GM12878 (cell line): ENCODE data around the gene INVS. TPM values are rescaled to one million over a fixed set of nuclear protein-coding genes. Genes with fewer than 3 reads are reported as not detected.
"Not testable (repeated sequence)": the region's sequence is repeated elsewhere in the genome, so short reads cannot be mapped to it uniquely, and the experiment has no call there.

Source experiments
- ATAC-seq: fragments of 200-7000 bp; cut with Tn5 transposase; 3 replicates; pipeline ENCODE4 v1.9.1; 2020; ENCODE audit warnings: mild to moderate bottlenecking, moderate library complexity
- BruUV-seq: library from RNA; stranded (reverse); fragments of 400-500 nt; replicated peaks from 2 replicates; lab custom pipeline; 2021; lab: Mats Ljungman, UMichigan
- CTCF ChIA-PET: fragments of 300-600 bp; sonication (Branson Sonifier 250); formaldehyde crosslinking; extraction: SDS; loops from one replicate; lab custom pipeline; 2021; ENCODE audit warnings: inconsistent platforms; lab: Yijun Ruan, JAX
- POLR2A ChIA-PET: fragments of 350-600 bp; formaldehyde crosslinking; extraction: SDS; loops from one replicate; lab custom pipeline; 2021; ENCODE audit warnings: inconsistent platforms; lab: Charles Lee
- RAD21 ChIA-PET: fragments of 300-600 bp; sonication (Branson Sonifier 250); formaldehyde crosslinking; loops from one replicate; lab custom pipeline; 2023; ENCODE audit warnings: antibody characterized with exemption; ENCODE audit not compliant: unreplicated experiment; lab: Charles Lee
- SMC1A ChIA-PET: fragments of 300-600 bp; sonication (Branson Sonifier 250); formaldehyde crosslinking; loops from one replicate; lab custom pipeline; 2023; ENCODE audit not compliant: unreplicated experiment, uncharacterized antibody; lab: Charles Lee
- DNase-seq: peaks from one replicate; pipeline ENCODE4 v3.0.0-alpha.2; 2011; ENCODE audit warnings: low read depth, low spot score
- FAIRE-seq: peaks from 3 replicates; lab custom pipeline; 2011; peaks lifted over from hg19 to GRCh38; lab: Jason Lieb, UNC
- H2AFZ ChIP-seq: 2 replicates; pipeline ENCODE4 v1.6.0; 2011; ENCODE audit warnings: low read depth, low read length, control low read depth; ENCODE audit not compliant: control insufficient read depth
- H3K27ac ChIP-seq: 2 replicates; pipeline ENCODE4 v1.5.1; 2011; ENCODE audit warnings: control low read depth; ENCODE audit not compliant: control insufficient read depth, insufficient read depth
- H3K27me3 ChIP-seq, 2 experiments: replicated peaks in 1 of 2; 2 replicates each; pipeline versions ENCODE4 v1.6.0 to v1.6.1; 2011; ENCODE audit warnings: low read length in 1 of 2; ENCODE audit not compliant: control insufficient read depth in 2 of 2, insufficient read depth in 2 of 2
- H3K36me3 ChIP-seq, 2 experiments: 2 replicates each; pipeline ENCODE4 v1.5.1; 2011; ENCODE audit warnings: low read length in 1 of 2; ENCODE audit not compliant: control insufficient read depth in 2 of 2, insufficient read depth in 2 of 2
- H3K4me1 ChIP-seq: 2 replicates; pipeline ENCODE4 v1.6.1; 2011; ENCODE audit warnings: mild to moderate bottlenecking, low read length, moderate library complexity, mixed read lengths; ENCODE audit not compliant: control insufficient read depth, insufficient read depth
- H3K4me2 ChIP-seq: 2 replicates; pipeline ENCODE4 v1.6.0; 2011; ENCODE audit warnings: control low read depth; ENCODE audit not compliant: control insufficient read depth, insufficient read depth
- H3K4me3 ChIP-seq: fragments of 200-600 bp; sonication (generic); 2 replicates; pipeline ENCODE4 v1.5.1; 2016
- H3K79me2 ChIP-seq: 2 replicates; pipeline ENCODE4 v1.6.0; 2011; ENCODE audit warnings: low read length; ENCODE audit not compliant: control insufficient read depth, insufficient read depth
- H3K9ac ChIP-seq: 2 replicates; pipeline ENCODE4 v1.8.0; 2011; ENCODE audit warnings: low read length, control low read depth, mixed read lengths; ENCODE audit not compliant: control insufficient read depth, insufficient read depth
- H3K9me3 ChIP-seq: replicated peaks from 3 replicates; pipeline ENCODE4 v1.5.1; 2011; ENCODE audit warnings: mild to moderate bottlenecking, low read length; ENCODE audit not compliant: control insufficient read depth, insufficient read depth
- H4K20me1 ChIP-seq: 2 replicates; pipeline ENCODE4 v1.6.0; 2011; ENCODE audit not compliant: control insufficient read depth, insufficient read depth
- HDAC6 ChIP-seq: fragments of 200-600 bp; sonication (generic); IDR thresholded peaks from one replicate; pipeline ENCODE4 v1.8.0; 2017; ENCODE audit warnings: antibody characterized with exemption; ENCODE audit not compliant: unreplicated experiment
- MYC ChIP-seq: IDR thresholded peaks from 2 replicates; pipeline ENCODE4 v1.6.1; 2011; ENCODE audit warnings: mild to moderate bottlenecking, low read length, moderate library complexity, inconsistent platforms; ENCODE audit not compliant: insufficient read depth, insufficient replicate concordance, insufficient read length, severe bottlenecking
- PAX8 ChIP-seq: fragments of 450-650 bp; IDR thresholded peaks from 2 replicates; pipeline ENCODE4 v1.6.1; 2017; ENCODE audit warnings: mild to moderate bottlenecking, moderate library complexity
- SMAD1 ChIP-seq: fragments of 450-650 bp; IDR thresholded peaks from 2 replicates; pipeline ENCODE4 v1.6.1; 2018; ENCODE audit warnings: mild to moderate bottlenecking, low read depth; ENCODE audit not compliant: partially characterized antibody
- STAT1 ChIP-seq: fragments of 450-650 bp; conservative IDR thresholded peaks from 2 replicates; pipeline ENCODE4 v1.6.1; 2014; ENCODE audit warnings: antibody characterized with exemption, mild to moderate bottlenecking
- WGBS: methylation state at CpG from one replicate; pipeline ENCODE4 v1.1.6; 2016; ENCODE audit warnings: low lambda C conversion rate; ENCODE audit not compliant: insufficient replicate concordance, insufficient coverage; ENCODE audit errors: missing lambda C conversion rate; 5-methylcytosine and 5-hydroxymethylcytosine counted together
- in situ Hi-C: fragments of 300-500 bp; cut with MboI; formaldehyde crosslinking; loops from 9 replicates; pipeline ENCODE4 v1.14.3; 2018; ENCODE audit warnings: mixed read lengths
- intact Hi-C: fragments of 100-400 bp; cut with micrococcal nuclease; formaldehyde crosslinking; loops from one replicate; pipeline ENCODE4 v1.14.2; 2022; ENCODE audit not compliant: unreplicated experiment
- polyA plus RNA-seq, 11 experiments: library from polyadenylated mRNA; depleted of rRNA in 4 of 11; unstranded in 6 of 11; stranded (reverse) in 5 of 11; fragments of >200 nt; fragmentation: Nextera tagmentation in 4 of 11; fragmentation: Illumina TruSeq in 1 of 11; extraction: Ambion mirVana in 4 of 11; extraction: Trizol in 1 of 11; gene quantifications; 1 replicate in 1 of 11; 2 replicates in 10 of 11; pipeline versions ENCODE4 v1.2.1 to v1.2.3, GENCODE V29; 2011 to 2016; ENCODE audit warnings: inconsistent platforms in 2 of 11, missing spikeins in 2 of 11, low read depth in 1 of 11
- total RNA-seq, 4 experiments: library from RNA; depleted of rRNA in 3 of 4; stranded (reverse); fragments of >200 nt in 3 of 4; fragmentation: Illumina TruSeq in 1 of 4; extraction: Trizol in 1 of 4; gene quantifications; 2 replicates each; pipeline versions ENCODE4 v1.2.1 to v1.2.3, GENCODE V29; 2013 to 2021
- TF ChIP-seq, protein P1 (sequence below): fragments of 450-650 bp; IDR thresholded peaks from 2 replicates; pipeline ENCODE4 v1.6.1; 2017; ENCODE audit warnings: low read depth, mild to moderate bottlenecking, moderate library complexity

Gene INVS
- total and polyA plus RNA-seq, 10 of the 15 experiments (the other 5 are each of a cell fraction or from before 2014, with no cell fraction given): 0.93 to 20.8 (median 13.2) TPM

DNA sequence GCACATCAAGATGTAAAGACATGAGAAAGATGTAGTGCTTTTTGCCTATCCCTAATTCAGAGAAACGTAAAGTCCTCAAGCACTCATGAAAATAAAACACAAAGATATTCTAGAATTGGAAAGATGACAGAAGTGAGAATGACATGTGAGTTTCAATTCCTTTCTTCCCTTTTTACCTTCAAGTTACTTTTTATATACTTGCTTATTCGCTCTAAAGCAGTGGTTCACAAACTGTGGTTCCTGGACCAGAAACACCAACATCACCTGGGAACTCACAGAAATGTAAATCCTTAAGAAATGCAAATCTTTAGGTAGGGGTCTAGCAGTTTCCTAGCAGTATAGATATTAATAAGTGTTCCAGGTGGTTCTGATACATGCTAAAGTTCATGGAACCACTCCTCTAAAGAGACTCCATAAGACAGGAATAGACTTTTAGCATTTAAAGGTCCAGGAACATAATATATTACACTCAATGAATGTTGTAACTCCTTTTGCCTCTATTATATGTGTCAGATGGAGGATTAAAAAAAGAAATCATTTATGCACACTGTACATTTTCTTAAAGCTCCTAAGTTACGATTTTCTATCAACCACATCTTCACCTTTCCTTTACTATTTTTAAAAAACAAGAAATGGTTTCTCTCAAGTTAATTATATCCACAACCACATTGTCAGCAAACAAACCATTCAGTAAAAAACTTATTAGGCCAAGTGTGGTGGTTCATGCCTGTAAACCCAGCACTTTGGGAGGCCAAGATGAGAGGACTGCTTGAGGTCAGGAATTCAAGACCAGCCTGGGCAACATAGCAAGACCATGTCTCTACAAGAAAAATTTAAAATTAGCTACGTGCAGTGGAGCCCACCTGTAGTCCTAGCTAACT, 40.1 kb upstream of the INVS start (continued):
- TF ChIP-seq, protein P1, sequence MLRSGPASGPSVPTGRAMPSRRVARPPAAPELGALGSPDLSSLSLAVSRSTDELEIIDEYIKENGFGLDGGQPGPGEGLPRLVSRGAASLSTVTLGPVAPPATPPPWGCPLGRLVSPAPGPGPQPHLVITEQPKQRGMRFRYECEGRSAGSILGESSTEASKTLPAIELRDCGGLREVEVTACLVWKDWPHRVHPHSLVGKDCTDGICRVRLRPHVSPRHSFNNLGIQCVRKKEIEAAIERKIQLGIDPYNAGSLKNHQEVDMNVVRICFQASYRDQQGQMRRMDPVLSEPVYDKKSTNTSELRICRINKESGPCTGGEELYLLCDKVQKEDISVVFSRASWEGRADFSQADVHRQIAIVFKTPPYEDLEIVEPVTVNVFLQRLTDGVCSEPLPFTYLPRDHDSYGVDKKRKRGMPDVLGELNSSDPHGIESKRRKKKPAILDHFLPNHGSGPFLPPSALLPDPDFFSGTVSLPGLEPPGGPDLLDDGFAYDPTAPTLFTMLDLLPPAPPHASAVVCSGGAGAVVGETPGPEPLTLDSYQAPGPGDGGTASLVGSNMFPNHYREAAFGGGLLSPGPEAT: peak; percentile 85
- TF ChIP-seq PAX8 (peak; percentile 69; the same call in 1 of the 2 replicates), MYC (no peak), STAT1 (no peak), SMAD1 (no peak), HDAC6 (no peak)

DNA sequence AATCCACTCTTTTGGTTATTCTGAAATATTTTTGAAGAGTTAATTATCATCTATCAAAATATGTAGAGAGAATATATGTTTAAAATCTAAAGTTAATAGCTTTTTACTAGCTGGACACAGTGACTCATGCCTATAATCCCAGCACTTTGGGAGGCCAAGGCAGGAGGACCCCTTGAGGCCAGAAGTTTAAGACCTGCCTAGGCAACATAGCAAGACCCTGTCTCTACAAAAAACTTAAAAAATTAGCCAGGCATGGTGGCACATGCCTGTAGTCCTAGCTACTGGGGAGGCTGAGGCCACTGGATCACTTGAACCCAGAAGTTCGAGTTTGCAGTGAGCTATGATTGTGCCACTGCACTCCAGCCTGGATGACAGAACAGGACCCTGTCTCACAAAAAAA, 36.4 kb upstream of the INVS start:
- H3K4me1 ChIP-seq: peaks cover 31% of the 10 kb centered on the region
- FAIRE-seq, H3K4me2 ChIP-seq, H3K27ac ChIP-seq, DNase-seq, in situ Hi-C loops, H3K9ac ChIP-seq, intact Hi-C loops, ATAC-seq, H4K20me1 ChIP-seq, H3K27me3 ChIP-seq, H2AFZ ChIP-seq, H3K36me3 ChIP-seq, H3K9me3 ChIP-seq, H3K4me3 ChIP-seq, BruUV-seq: not testable (repeated sequence)
- ChIA-PET SMC1A (interaction anchor here (0.8 to 4.5 kb wide), 5 partner anchors 10 to 822 kb away, joined by 3 to 30 read pairs (median 4); no protein-coding TSS in a partner anchor), RAD21 (interaction anchor here (0.7 to 1.2 kb wide), 3 partner anchors 11 to 22 kb away, joined by 3 to 4 read pairs (median 3); no protein-coding TSS in a partner anchor), POLR2A (interaction anchor here (0.6 to 0.7 kb wide), 2 partner anchors 13 to 32 kb away, joined by 3 to 4 read pairs; no protein-coding TSS in a partner anchor), CTCF (interaction anchor here (0.8 to 1.6 kb wide), 4 partner anchors 10 to 34 kb away, joined by 3 read pairs; no protein-coding TSS in a partner anchor)
- H3K79me2 ChIP-seq: peaks cover 26% of the 10 kb centered on the region
- WGBS: 100% methylated on average over 1 of the region's 1 CpG
